Lower leg skin (tissue), 4 donors: Measurements from ENCODE around the gene MIER3. TPM values are rescaled to one million over a fixed set of nuclear protein-coding genes. Genes with fewer than 3 reads are reported as not detected.

Experiments used
- DNase-seq, 2 donors: peaks; one replicate each; pipeline ENCODE4 v3.0.0-alpha.2; 2019; ENCODE audit warnings: low spot score in 2 of 2
- H3K4me3 ChIP-seq: fragments of 200-600 bp; sonication (generic); 2 replicates; pipeline ENCODE4 v1.5.1; 2017; ENCODE audit warnings: mild to moderate bottlenecking, low read depth; ENCODE audit not compliant: poor library complexity, severe bottlenecking
- POLR2A ChIP-seq, 2 donors: fragments of 450-650 bp; IDR thresholded peaks; one replicate each; pipeline ENCODE4 v1.6.1; 2016 to 2017; ENCODE audit warnings: antibody characterized with exemption in 2 of 2, mild to moderate bottlenecking in 1 of 2, moderate library complexity in 1 of 2
- WGBS, 2 donors: methylation state at CpG; one replicate each; pipeline ENCODE4 v1.1.5; 2018; 5-methylcytosine and 5-hydroxymethylcytosine counted together
- intact Hi-C: fragments of 100-400 bp; cut with DNase I; formaldehyde crosslinking; loops from one replicate; pipeline ENCODE4 v1.15.0; 2023; ENCODE audit warnings: low total_unique reads
- total RNA-seq, 4 donors: library from RNA; depleted of rRNA; stranded (reverse); fragments of >200 nt; gene quantifications; one replicate each; pipeline ENCODE4 v1.1.0, GENCODE V29; 2016
- TF ChIP-seq, protein P1 (sequence below), 3 donors: fragments of 450-650 bp; IDR thresholded peaks; one replicate each; pipeline ENCODE4 v1.5.1; 2016; ENCODE audit warnings: antibody characterized with exemption in 3 of 3, mild to moderate bottlenecking in 3 of 3, moderate library complexity in 2 of 3

The MIER3 gene
- total RNA-seq, 4 donors from 2014 or later, result 15.7 to 32.5 (median 25.2) TPM

DNA sequence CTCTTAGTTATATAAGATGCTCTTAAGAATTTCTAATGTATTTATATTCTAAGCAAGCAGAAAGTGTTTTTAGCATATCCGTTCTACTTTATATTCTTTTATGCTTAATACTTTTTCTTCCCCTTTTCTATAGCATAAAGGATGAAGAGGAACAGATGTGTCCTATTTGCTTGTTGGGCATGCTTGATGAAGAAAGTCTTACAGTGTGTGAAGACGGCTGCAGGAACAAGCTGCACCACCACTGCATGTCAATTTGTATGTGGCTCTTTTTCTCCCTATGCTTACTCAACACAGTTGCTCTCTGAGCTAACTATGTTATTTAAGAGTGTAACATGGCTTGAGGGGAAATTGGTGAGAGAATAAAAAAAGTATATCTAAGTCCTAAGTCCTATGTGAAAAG is 80.1 kb downstream of the MIER3 start:
- intact Hi-C loops, result no loop called here
- H3K4me3 ChIP-seq, result no peak overlapping the region
- WGBS, 2 donors, result 75 to 84% methylated on average over 2 of the region's 2 CpGs
- no peak for DNase-seq
- TF ChIP-seq, protein P1, sequence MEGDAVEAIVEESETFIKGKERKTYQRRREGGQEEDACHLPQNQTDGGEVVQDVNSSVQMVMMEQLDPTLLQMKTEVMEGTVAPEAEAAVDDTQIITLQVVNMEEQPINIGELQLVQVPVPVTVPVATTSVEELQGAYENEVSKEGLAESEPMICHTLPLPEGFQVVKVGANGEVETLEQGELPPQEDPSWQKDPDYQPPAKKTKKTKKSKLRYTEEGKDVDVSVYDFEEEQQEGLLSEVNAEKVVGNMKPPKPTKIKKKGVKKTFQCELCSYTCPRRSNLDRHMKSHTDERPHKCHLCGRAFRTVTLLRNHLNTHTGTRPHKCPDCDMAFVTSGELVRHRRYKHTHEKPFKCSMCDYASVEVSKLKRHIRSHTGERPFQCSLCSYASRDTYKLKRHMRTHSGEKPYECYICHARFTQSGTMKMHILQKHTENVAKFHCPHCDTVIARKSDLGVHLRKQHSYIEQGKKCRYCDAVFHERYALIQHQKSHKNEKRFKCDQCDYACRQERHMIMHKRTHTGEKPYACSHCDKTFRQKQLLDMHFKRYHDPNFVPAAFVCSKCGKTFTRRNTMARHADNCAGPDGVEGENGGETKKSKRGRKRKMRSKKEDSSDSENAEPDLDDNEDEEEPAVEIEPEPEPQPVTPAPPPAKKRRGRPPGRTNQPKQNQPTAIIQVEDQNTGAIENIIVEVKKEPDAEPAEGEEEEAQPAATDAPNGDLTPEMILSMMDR (IDR thresholded peaks at IDR 0.05), result no peak
- no peak for TF ChIP-seq POLR2A (IDR thresholded peaks at IDR 0.05)

Other genes starting within 250 kb of the MIER3 start
- 10 to 100 TPM; 63.7 to 92.8 (median 68.9) TPM for gene MAP3K1, start 136.6 kb downstream of the MIER3 start, total RNA-seq
- 10 to 100 TPM in 3 of 4 donors, 1 to 10 TPM in 1; 9.0 to 24.4 (median 17.6) TPM for gene SETD9, start 42.5 kb downstream of the MIER3 start, total RNA-seq
- 10 to 100 TPM; 40.1 to 58.6 (median 52.7) TPM for gene GPBP1, start 221.9 kb upstream of the MIER3 start, total RNA-seq